Stimulated activated naive CD8-positive, alpha-beta T cell treated with anti-CD3 and anti-CD28 coated beads, Interleukin-15, amount 100 ng/mL, for 72 hours (primary cell): Measurements from ENCODE around the gene METRN.

ENCODE experiments used
- ATAC-seq: fragments of 150-1000 bp; cut with Tn5 transposase; 2 replicates; pipeline ENCODE4 v1.10.0; 2021; ENCODE audit warnings: mild to moderate bottlenecking, moderate library complexity
- DNase-seq, 2 donors: peaks; one replicate each; pipeline ENCODE4 v3.0.0; 2021 to 2022
- H3K27ac Mint-ChIP-seq, 2 donors: one replicate each; pipeline ENCODE4 v1.8.0; 2022; ENCODE audit warnings: mild to moderate bottlenecking in 2 of 2, mixed read lengths in 2 of 2, moderate library complexity in 2 of 2
- H3K27me3 Mint-ChIP-seq: one replicate; pipeline ENCODE4 v1.8.0; 2022; ENCODE audit warnings: mixed read lengths
- H3K4me1 Mint-ChIP-seq: one replicate; pipeline ENCODE4 v1.8.0; 2022; ENCODE audit warnings: mild to moderate bottlenecking, mixed read lengths
- H3K4me3 Mint-ChIP-seq, 2 donors: one replicate each; pipeline ENCODE4 v1.8.0; 2022; ENCODE audit warnings: mild to moderate bottlenecking in 2 of 2, mixed read lengths in 2 of 2, moderate library complexity in 1 of 2
- H3K9me3 Mint-ChIP-seq, 2 donors: one replicate each; pipeline ENCODE4 v1.8.0; 2022; ENCODE audit warnings: mixed read lengths in 2 of 2

Gene METRN

GRCh38 chr16:768428-768827, 53.5 kb downstream of the METRN start:
- no peaks in the 10 kb centered on the region for H3K9me3 Mint-ChIP-seq
- ATAC-seq = peak; percentile 24
- no peaks in the 10 kb centered on the region for H3K27me3 Mint-ChIP-seq
- H3K27ac Mint-ChIP-seq = no peak overlapping the region
- H3K4me3 Mint-ChIP-seq = no peak overlapping the region
- no peaks in the 10 kb centered on the region for H3K4me1 Mint-ChIP-seq
- no peak for DNase-seq
